ENCODE measurements around the gene SHISAL2A.
A peak's percentile ranks its signal among the peaks of the same experiment; 100 is the strongest.

SHISAL2A gene

GRCh38 chr1:52634111-52634510 is 1.1 kb downstream of the SHISAL2A start:
- Mint-ChIP-seq H3K27ac (peak overlapping the region; percentile 95), H3K4me1 (ENCODE audit: low read depth) (peaks cover 75% of the 10 kb centered on the region), H3K36me3 (peaks cover 4% of the 10 kb centered on the region), H3K4me3 (peak overlapping the region; percentile 88), H3K9me3 (ENCODE audit: low read depth) (no peaks in the 10 kb centered on the region), H3K27me3 (no peaks in the 10 kb centered on the region)

DNA sequence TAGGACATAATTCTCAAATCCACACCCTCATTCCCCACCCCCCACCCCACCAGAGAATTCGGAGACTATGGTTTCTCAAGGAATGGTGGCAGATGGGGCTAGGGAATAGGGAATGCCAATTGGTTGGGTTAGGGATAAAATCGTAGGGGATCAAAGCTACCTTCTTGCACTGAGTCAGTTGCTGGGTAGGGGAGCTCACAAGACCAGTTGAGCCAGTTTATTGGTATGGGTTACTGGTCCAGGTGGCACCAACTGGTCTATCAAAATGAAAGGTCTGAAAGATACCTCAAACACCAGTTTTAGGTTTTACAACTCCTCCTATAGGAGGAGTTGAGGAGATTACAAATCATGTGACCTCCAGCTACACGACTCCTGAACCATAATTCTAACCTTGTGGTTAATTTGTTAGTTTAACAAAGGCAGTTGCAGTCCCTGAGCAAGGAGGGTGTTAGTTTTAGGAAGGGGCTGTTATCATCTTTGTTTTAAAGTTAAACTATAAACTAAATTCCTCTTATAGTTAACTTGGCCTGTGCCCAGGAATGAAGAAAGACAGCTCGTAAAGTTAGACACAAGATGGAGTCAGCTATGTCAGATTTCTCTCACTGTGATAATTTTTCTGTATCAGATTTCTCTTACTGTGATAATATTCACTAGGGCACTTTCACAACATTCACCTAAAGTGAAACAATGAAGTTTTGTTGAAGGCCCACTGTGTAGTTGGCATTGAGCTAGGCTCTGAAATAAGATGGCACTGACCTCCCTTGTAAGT is 2.5 kb downstream of the SHISAL2A start:
- Mint-ChIP-seq H3K27ac (peak overlapping the region; percentile 95), H3K9me3 (ENCODE audit: low read depth) (no peaks in the 10 kb centered on the region), H3K36me3 (peaks cover 4% of the 10 kb centered on the region), H3K4me3 (peak overlapping the region; percentile 88), H3K27me3 (no peaks in the 10 kb centered on the region), H3K4me1 (ENCODE audit: low read depth) (peaks cover 80% of the 10 kb centered on the region)

- no peaks in the 10 kb centered on the region for H3K27me3 Mint-ChIP-seq
- no peaks in the 10 kb centered on the region for H3K9me3 Mint-ChIP-seq (ENCODE audit: low read depth)
- H3K4me1 Mint-ChIP-seq (ENCODE audit: low read depth): peaks cover 80% of the 10 kb centered on the region
- peaks cover 10% of the 10 kb centered on the region for H3K36me3 Mint-ChIP-seq
- H3K4me3 Mint-ChIP-seq: peak overlapping the region; percentile 83
- peak overlapping the region; percentile 100 for H3K27ac Mint-ChIP-seq
These were observed 4.0 kb downstream of the SHISAL2A start for GRCh38 chr1:52636721-52637695.

- peak overlapping the region; percentile 100 for H3K27ac Mint-ChIP-seq
- peak overlapping the region; percentile 83 for H3K4me3 Mint-ChIP-seq
- H3K36me3 Mint-ChIP-seq: peaks cover 12% of the 10 kb centered on the region
- H3K4me1 Mint-ChIP-seq (ENCODE audit: low read depth): peaks cover 79% of the 10 kb centered on the region
- H3K27me3 Mint-ChIP-seq: no peaks in the 10 kb centered on the region
- no peaks in the 10 kb centered on the region for H3K9me3 Mint-ChIP-seq (ENCODE audit: low read depth)
These were observed 5.0 kb downstream of the SHISAL2A start for GRCh38 chr1:52637946-52638345.

- Mint-ChIP-seq H3K9me3 (ENCODE audit: low read depth) (no peaks in the 10 kb centered on the region), H3K4me1 (ENCODE audit: low read depth) (peaks cover 60% of the 10 kb centered on the region), H3K4me3 (no peak overlapping the region), H3K36me3 (peaks cover 16% of the 10 kb centered on the region), H3K27me3 (no peaks in the 10 kb centered on the region), H3K27ac (peak overlapping the region; percentile 83)
These were observed 7.7 kb downstream of the SHISAL2A start for GRCh38 chr1:52640697-52641096.

GRCh38 chr1:52641307-52641706 is 8.3 kb downstream of the SHISAL2A start:
- peaks cover 16% of the 10 kb centered on the region for H3K36me3 Mint-ChIP-seq
- peak overlapping the region; percentile 3 for H3K4me3 Mint-ChIP-seq
- peaks cover 57% of the 10 kb centered on the region for H3K4me1 Mint-ChIP-seq (ENCODE audit: low read depth)
- no peaks in the 10 kb centered on the region for H3K27me3 Mint-ChIP-seq
- H3K9me3 Mint-ChIP-seq (ENCODE audit: low read depth): no peaks in the 10 kb centered on the region
- H3K27ac Mint-ChIP-seq: peak overlapping the region; percentile 83

DNA sequence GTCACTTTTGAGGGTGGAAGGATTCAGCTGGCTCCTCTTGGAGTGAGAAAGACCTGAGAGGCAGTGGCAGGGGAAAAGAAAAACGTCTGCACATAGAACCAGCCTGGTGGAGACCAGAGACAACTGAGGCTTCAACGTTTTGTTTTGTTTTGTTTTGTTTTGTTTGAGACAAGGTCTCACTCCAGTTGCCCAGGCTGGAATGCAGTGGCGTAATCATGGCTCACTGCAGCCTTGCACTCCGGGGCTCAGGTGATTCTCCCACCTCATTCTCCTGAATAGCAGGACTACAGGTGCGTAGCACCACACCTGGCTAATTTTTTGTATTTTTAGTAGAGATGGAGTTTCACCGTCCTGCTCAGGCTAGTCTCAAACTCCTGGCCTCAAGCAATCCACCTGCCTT is 12.3 kb downstream of the SHISAL2A start:
- Mint-ChIP-seq H3K27me3 (no peaks in the 10 kb centered on the region), H3K4me1 (ENCODE audit: low read depth) (peaks cover 28% of the 10 kb centered on the region), H3K9me3 (ENCODE audit: low read depth) (no peaks in the 10 kb centered on the region), H3K27ac (no peak overlapping the region), H3K36me3 (peaks cover 17% of the 10 kb centered on the region), H3K4me3 (no peak overlapping the region)

DNA sequence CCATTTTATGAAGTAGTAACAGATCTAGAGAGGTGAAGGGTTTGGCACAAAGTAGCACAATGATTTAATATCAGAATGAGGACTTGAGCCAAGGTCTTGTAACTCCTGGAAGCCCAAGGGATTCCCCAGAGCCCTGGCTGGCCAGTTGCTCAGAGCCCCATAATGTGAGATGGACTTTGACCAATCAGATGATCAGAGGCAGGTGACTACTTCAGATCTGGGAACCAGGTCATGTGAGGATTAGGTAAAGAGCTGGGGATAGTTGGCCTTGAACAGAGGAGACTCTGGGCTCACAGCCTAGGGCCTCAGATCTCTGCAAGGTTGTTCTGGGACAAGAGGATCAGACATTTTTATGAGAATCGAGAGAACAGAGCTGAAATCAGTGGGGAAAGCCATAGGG is 18.9 kb downstream of the SHISAL2A start:
- H3K4me1 Mint-ChIP-seq (ENCODE audit: low read depth): peaks cover 15% of the 10 kb centered on the region
- no peaks in the 10 kb centered on the region for H3K27me3 Mint-ChIP-seq
- H3K36me3 Mint-ChIP-seq: peaks cover 16% of the 10 kb centered on the region
- H3K4me3 Mint-ChIP-seq: no peak overlapping the region
- no peaks in the 10 kb centered on the region for H3K9me3 Mint-ChIP-seq (ENCODE audit: low read depth)
- no peak overlapping the region for H3K27ac Mint-ChIP-seq

DNA sequence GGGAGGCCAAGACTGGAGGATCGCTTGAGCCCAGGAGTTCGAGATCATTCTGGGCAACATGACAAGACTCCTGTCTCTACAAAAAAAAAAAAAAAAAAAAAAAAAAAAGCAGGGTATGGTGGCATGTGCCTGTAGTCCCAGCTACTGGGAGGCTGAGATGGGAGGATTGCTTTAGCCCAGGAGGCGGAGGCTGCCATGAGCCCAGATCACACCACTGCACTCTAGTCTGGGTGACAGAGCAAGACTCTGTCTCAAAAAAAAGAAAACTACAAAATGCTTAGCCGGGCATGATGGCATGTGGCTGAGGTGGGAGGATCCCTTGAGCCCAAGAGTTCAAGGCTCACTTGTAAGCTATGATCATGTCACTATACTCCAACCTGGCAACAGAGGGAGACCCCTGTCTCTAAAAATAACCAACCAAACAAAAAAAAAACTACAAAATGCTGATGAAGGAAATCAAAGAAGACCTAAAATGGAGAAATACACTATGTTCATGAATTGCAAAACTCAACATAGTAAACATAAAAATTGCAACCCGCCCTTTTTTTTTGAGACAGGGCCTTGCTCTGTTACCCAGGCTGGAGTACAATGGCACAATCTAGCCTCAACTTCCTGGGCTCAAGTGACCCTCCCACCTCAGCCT is 20.4 kb downstream of the SHISAL2A start:
- Mint-ChIP-seq H3K27ac (peak overlapping the region; percentile 76), H3K9me3 (ENCODE audit: low read depth) (no peaks in the 10 kb centered on the region), H3K4me1 (ENCODE audit: low read depth) (peaks cover 16% of the 10 kb centered on the region), H3K4me3 (no peak overlapping the region), H3K36me3 (peaks cover 22% of the 10 kb centered on the region), H3K27me3 (no peaks in the 10 kb centered on the region)

DNA sequence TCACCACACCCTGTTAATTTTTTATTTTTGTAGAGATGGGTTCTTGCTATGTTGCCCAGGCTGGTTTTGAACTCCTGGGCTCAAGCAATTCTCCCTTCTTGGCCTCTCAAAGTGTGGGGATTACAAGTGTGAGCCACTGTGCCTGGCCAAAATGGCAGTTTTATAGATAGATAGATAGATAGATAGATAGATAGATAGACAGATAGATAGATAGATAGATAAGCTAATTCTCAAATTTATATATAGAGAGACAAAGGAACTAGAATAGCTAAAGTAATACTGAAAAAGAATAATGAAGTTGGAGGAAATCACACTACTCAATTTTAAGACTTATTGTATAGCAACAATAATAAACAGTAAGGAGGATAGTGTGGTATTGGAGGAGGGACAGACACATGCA is 21.1 kb downstream of the SHISAL2A start:
- H3K36me3 Mint-ChIP-seq: peaks cover 18% of the 10 kb centered on the region
- no peak overlapping the region for H3K4me3 Mint-ChIP-seq
- no peaks in the 10 kb centered on the region for H3K9me3 Mint-ChIP-seq (ENCODE audit: low read depth)
- no peak overlapping the region for H3K27ac Mint-ChIP-seq
- peaks cover 20% of the 10 kb centered on the region for H3K4me1 Mint-ChIP-seq (ENCODE audit: low read depth)
- no peaks in the 10 kb centered on the region for H3K27me3 Mint-ChIP-seq

- Mint-ChIP-seq H3K36me3 (peaks cover 15% of the 10 kb centered on the region), H3K4me1 (ENCODE audit: low read depth) (peaks cover 25% of the 10 kb centered on the region), H3K27ac (peak overlapping the region; percentile 50), H3K27me3 (no peaks in the 10 kb centered on the region), H3K4me3 (no peak overlapping the region), H3K9me3 (ENCODE audit: low read depth) (no peaks in the 10 kb centered on the region)
These were observed 24.7 kb downstream of the SHISAL2A start for GRCh38 chr1:52657702-52658101.

DNA sequence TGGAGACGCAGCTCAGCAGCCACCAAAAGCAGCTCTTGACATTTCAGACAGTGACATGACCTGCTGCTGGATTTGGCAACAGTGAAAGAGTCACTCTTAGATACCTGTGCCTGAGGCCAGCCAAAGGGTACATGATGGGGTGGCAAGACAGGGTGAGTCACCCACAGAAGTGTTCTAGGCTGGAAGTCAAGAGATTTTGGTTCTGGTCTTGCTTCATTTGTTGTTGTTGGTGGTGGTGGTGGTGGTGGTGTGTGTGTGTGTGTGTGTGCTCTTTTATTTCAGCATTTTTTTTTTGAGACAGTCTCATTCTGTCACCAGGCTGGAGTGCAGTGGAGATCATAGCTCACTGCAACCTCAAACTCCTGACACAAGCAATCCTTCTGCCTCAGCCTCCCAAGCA is 25.8 kb downstream of the SHISAL2A start:
- no peaks in the 10 kb centered on the region for H3K27me3 Mint-ChIP-seq
- H3K4me3 Mint-ChIP-seq: no peak overlapping the region
- peak overlapping the region; percentile 84 for H3K27ac Mint-ChIP-seq
- peaks cover 10% of the 10 kb centered on the region for H3K36me3 Mint-ChIP-seq
- peaks cover 23% of the 10 kb centered on the region for H3K4me1 Mint-ChIP-seq (ENCODE audit: low read depth)
- no peaks in the 10 kb centered on the region for H3K9me3 Mint-ChIP-seq (ENCODE audit: low read depth)

GRCh38 chr1:52659356-52659755 is 26.4 kb downstream of the SHISAL2A start:
- Mint-ChIP-seq H3K4me1 (ENCODE audit: low read depth) (peaks cover 23% of the 10 kb centered on the region), H3K27ac (peak overlapping the region; percentile 84), H3K27me3 (no peaks in the 10 kb centered on the region), H3K4me3 (peak overlapping the region; percentile 49), H3K9me3 (ENCODE audit: low read depth) (no peaks in the 10 kb centered on the region), H3K36me3 (peaks cover 8% of the 10 kb centered on the region)

- Mint-ChIP-seq H3K27ac (peak overlapping the region; percentile 84), H3K36me3 (peaks cover 8% of the 10 kb centered on the region)
These were observed 27.1 kb downstream of the SHISAL2A start for GRCh38 chr1:52659851-52660596.

More at GRCh38 chr1:52659851-52660596, 27.1 kb downstream of the SHISAL2A start:
- H3K4me3 Mint-ChIP-seq: peak overlapping the region; percentile 49
- no peaks in the 10 kb centered on the region for H3K27me3 Mint-ChIP-seq
- H3K9me3 Mint-ChIP-seq (ENCODE audit: low read depth): no peaks in the 10 kb centered on the region
- H3K4me1 Mint-ChIP-seq (ENCODE audit: low read depth): peaks cover 23% of the 10 kb centered on the region
